Measurements from ENCODE around the gene MYO18A. TPM values are rescaled to one million over a fixed set of nuclear protein-coding genes. Genes with fewer than 3 reads are reported as not detected.

The MYO18A gene
- total RNA-seq, 1 donor: 59.6 TPM

- TF ChIP-seq CTCF (IDR thresholded peaks at IDR 0.05; ENCODE audit: insufficient read depth, low read depth, low read length): no peak
- H3K4me3 ChIP-seq (ENCODE audit: low read depth, low read length): no peak overlapping the region
- DNase-seq (ENCODE audit: low read depth): peak; percentile 35
These were observed 35.5 kb upstream of the MYO18A start for GRCh38 chr17:29215717-29216116.

- TF ChIP-seq CTCF (IDR thresholded peaks at IDR 0.05; ENCODE audit: insufficient read depth, low read depth, low read length): no peak
- no peak overlapping the region for H3K4me3 ChIP-seq (ENCODE audit: low read depth, low read length)
- no peak for DNase-seq (ENCODE audit: low read depth)
These were observed 35.0 kb upstream of the MYO18A start for GRCh38 chr17:29215174-29215573.

GRCh38 chr17:29214215-29215146 lies 34.3 kb upstream of the MYO18A start:
- H3K4me3 ChIP-seq (ENCODE audit: low read depth, low read length): no peak overlapping the region
- no peak for TF ChIP-seq CTCF (IDR thresholded peaks at IDR 0.05; ENCODE audit: insufficient read depth, low read depth, low read length)
- no peak for DNase-seq (ENCODE audit: low read depth)

GRCh38 chr17:29212681-29213121 lies 32.5 kb upstream of the MYO18A start:
- DNase-seq (ENCODE audit: low read depth): peak; percentile 27
- no peak overlapping the region for H3K4me3 ChIP-seq (ENCODE audit: low read depth, low read length)
- no peak for TF ChIP-seq CTCF (IDR thresholded peaks at IDR 0.05; ENCODE audit: insufficient read depth, low read depth, low read length)

GRCh38 chr17:29212094-29212631 lies 32.0 kb upstream of the MYO18A start:
- DNase-seq (ENCODE audit: low read depth): no peak
- no peak overlapping the region for H3K4me3 ChIP-seq (ENCODE audit: low read depth, low read length)
- no peak for TF ChIP-seq CTCF (IDR thresholded peaks at IDR 0.05; ENCODE audit: insufficient read depth, low read depth, low read length)

GRCh38 chr17:29210879-29211278 lies 30.7 kb upstream of the MYO18A start:
- H3K4me3 ChIP-seq (ENCODE audit: low read depth, low read length): no peak overlapping the region
- DNase-seq (ENCODE audit: low read depth): peak; percentile 50
- no peak for TF ChIP-seq CTCF (IDR thresholded peaks at IDR 0.05; ENCODE audit: insufficient read depth, low read depth, low read length)
